ENCODE results near the gene LRP6. TPM values are rescaled to one million over a fixed set of nuclear protein-coding genes. Genes with fewer than 3 reads are reported as not detected.

LRP6 gene
- total RNA-seq, 1 donor from 2014 or later, result 18.7 TPM

GRCh38 chr12:12079291-12079690 is 187.6 kb downstream of the LRP6 start:
- Histone ChIP-seq H3K4me3 (no peak overlapping the region), H3K27ac (replicated peaks) (no peak overlapping the region), H3K9me3 (replicated peaks) (no peaks in the 10 kb centered on the region), H3K36me3 (no peaks in the 10 kb centered on the region), H3K27me3 (ENCODE audit: low read depth) (no peaks in the 10 kb centered on the region), H3K4me1 (peaks cover 7% of the 10 kb centered on the region)
- intact Hi-C loops (cut with micrococcal nuclease), result no loop called here
- no peak for TF ChIP-seq CTCF (IDR thresholded peaks at IDR 0.05; ENCODE audit: borderline replicate concordance)
- DNase-seq, result no peak

DNA sequence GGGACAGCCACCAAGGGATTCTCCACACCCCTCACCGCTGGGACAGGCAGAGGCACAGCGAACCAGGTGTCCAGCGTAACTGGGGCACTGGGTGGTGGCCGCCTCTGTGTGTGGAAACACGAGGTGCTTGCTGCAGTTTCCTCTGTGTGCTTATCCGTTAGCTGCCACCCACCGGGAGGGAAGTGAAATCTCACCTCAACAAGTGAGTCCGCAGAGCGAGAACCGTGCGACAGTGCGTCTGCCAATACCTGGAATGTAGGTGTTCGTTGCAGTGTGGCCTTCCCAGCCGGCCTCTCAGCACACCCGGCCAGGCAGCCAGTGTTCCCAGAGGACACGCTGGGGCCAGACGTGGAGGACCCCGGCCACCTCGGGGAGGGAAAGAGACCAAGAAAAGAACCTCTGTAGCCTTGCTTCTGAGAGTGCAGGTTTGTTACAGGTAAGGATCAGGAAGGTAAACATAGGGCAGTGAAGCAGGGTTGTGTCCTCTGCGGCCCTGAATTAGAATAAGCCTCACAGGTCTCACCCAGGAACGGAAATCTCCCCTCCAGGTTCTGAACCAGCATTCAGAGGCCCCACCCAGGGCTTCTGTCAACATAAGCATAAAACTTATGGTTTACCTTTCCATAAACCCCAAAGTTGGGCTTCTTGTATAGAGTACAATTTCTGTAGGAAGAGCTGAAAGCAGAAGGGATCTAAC is 194.6 kb downstream of the LRP6 start:
- H3K27me3 ChIP-seq (ENCODE audit: low read depth), result peaks cover 45% of the 10 kb centered on the region
- DNase-seq, result no peak
- intact Hi-C loops (cut with micrococcal nuclease), result no loop called here
- no peaks in the 10 kb centered on the region for H3K4me1 ChIP-seq
- no peaks in the 10 kb centered on the region for H3K9me3 ChIP-seq (replicated peaks)
- no peaks in the 10 kb centered on the region for H3K36me3 ChIP-seq
- no peak for TF ChIP-seq CTCF (IDR thresholded peaks at IDR 0.05; ENCODE audit: borderline replicate concordance)
- no peak overlapping the region for H3K4me3 ChIP-seq
- no peak overlapping the region for H3K27ac ChIP-seq (replicated peaks)

- no peak for TF ChIP-seq CTCF (IDR thresholded peaks at IDR 0.05; ENCODE audit: borderline replicate concordance)
- H3K36me3 ChIP-seq, result no peaks in the 10 kb centered on the region
- no peak within 1 kb of the TSS for H3K4me3 ChIP-seq
- H3K27ac ChIP-seq (replicated peaks), result no peak within 1 kb of the TSS
- peaks cover 49% of the 10 kb centered on the region for H3K27me3 ChIP-seq (ENCODE audit: low read depth)
- H3K9me3 ChIP-seq (replicated peaks), result no peaks in the 10 kb centered on the region
- intact Hi-C loops (cut with micrococcal nuclease), result no loop called here
- H3K4me1 ChIP-seq, result no peaks in the 10 kb centered on the region
- DNase-seq, result no peak
These were observed 195.9 kb downstream of the LRP6 start, which contains the start of gene BCL2L14 for GRCh38 chr12:12070674-12071656. TSS of gene BCL2L14 (plus strand) at chr12:12070939. CDS start at chr12:12079306, 8,367 bp downstream.

DNA sequence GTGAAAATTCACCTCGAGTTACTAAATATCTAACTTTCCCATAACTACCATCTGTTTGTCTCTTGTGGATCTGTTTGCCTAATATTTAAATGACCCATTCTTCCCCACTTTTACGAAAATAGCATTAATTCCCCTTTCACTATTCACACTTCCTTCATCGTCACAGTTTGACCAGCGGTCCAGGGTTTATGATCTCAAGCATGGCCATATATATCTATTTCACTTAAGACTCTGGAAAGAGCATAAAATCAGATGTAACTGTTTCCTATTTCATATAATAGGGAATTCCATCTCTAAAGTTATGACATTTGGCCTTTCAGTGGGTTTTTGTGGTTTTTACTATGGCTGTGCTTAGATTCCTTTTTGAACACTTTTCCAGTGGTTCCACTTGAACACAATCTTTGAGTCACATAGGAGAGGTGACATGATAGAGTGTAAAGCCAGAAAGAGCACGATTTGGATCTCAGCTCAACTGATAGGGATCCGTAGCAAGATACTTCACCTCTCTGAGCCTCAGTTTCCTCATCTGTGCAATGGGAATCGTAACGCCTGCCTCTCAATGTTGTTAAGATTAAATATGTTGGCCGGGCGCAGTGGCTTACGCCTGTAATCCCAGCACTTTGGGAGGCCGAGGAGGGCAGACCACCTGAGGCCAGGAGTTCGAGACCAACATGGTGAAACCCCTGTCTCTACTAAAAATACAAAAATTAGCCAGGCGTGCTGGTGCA is 196.9 kb downstream of the LRP6 start:
- H3K4me3 ChIP-seq, result no peak overlapping the region
- H3K27ac ChIP-seq (replicated peaks), result no peak overlapping the region
- no peaks in the 10 kb centered on the region for H3K4me1 ChIP-seq
- no peak for DNase-seq
- intact Hi-C loops (cut with micrococcal nuclease), result no loop called here
- no peaks in the 10 kb centered on the region for H3K9me3 ChIP-seq (replicated peaks)
- H3K36me3 ChIP-seq, result no peaks in the 10 kb centered on the region
- no peak for TF ChIP-seq CTCF (IDR thresholded peaks at IDR 0.05; ENCODE audit: borderline replicate concordance)
- H3K27me3 ChIP-seq (ENCODE audit: low read depth), result peaks cover 49% of the 10 kb centered on the region

- intact Hi-C loops (cut with micrococcal nuclease), result no loop called here
- Histone ChIP-seq H3K9me3 (replicated peaks) (no peaks in the 10 kb centered on the region), H3K27ac (replicated peaks) (no peak overlapping the region), H3K4me3 (no peak overlapping the region), H3K4me1 (no peaks in the 10 kb centered on the region), H3K36me3 (no peaks in the 10 kb centered on the region), H3K27me3 (ENCODE audit: low read depth) (peaks cover 49% of the 10 kb centered on the region)
- no peak for DNase-seq
- TF ChIP-seq CTCF (IDR thresholded peaks at IDR 0.05; ENCODE audit: borderline replicate concordance), result no peak
These were observed 198.1 kb downstream of the LRP6 start for GRCh38 chr12:12068751-12069150.
